ENCODE results near the gene HEATR3. TPM values are rescaled to one million over a fixed set of nuclear protein-coding genes. Genes with fewer than 3 reads are reported as not detected.

Gene HEATR3
- total and polyA plus RNA-seq, 2 of the 8 experiments (the other 6 are each of a cell fraction or from before 2014, with no cell fraction given) = 13.0 to 29.2 TPM

GRCh38 chr16:50102051-50102746, 36.4 kb downstream of the HEATR3 start:
- Histone ChIP-seq H3K18ac (ENCODE audit: extremely low read depth, low read length) (no peak overlapping the region), H3K9ac (replicated peaks in 1 of 4; ENCODE audit: extremely low read depth in 1 of 4, low read depth in 3 of 4, low read length in 3 of 4) (no peak overlapping the region), H2BK15ac (ENCODE audit: low read length) (no peak overlapping the region), H2AFZ (ENCODE audit: low read length) (no peak overlapping the region), H3K56ac (replicated peaks; ENCODE audit: insufficient read length, low read depth, low read length) (no peak overlapping the region), H4K5ac (ENCODE audit: insufficient read length, low read depth, low read length) (no peak overlapping the region), H2BK12ac (ENCODE audit: low read depth, low read length) (no peak overlapping the region), H3K79me1 (ENCODE audit: low read depth, low read length) (no peaks in the 10 kb centered on the region), H3K9me3 (ENCODE audit: insufficient read depth in 2 of 2, low read depth in 1 of 2, low read length in 1 of 2) (no peaks in the 10 kb centered on the region), H3K4me3 (ENCODE audit: extremely low read depth in 1 of 4, insufficient read depth in 2 of 4, low read depth in 3 of 4, low read length in 4 of 4) (no peak overlapping the region), H2BK120ac (replicated peaks; ENCODE audit: low read depth, low read length) (no peak overlapping the region), H3K4ac (replicated peaks; ENCODE audit: insufficient read length, low read depth, low read length) (no peak overlapping the region), H3K23ac (ENCODE audit: insufficient read length) (no peak overlapping the region), H3K36me3 (ENCODE audit: control insufficient read depth in 2 of 4, insufficient read depth in 4 of 4, low read length in 3 of 4) (peaks cover 2 to 42% (median 26%) of the 10 kb centered on the region in 4 experiments), H3K23me2 (ENCODE audit: low read depth, low read length) (no peaks in the 10 kb centered on the region), H3K4me1 (replicated peaks in 1 of 4; ENCODE audit: control insufficient read depth in 3 of 4, insufficient read depth in 4 of 4, low read length in 3 of 4) (no peaks in the 10 kb centered on the region), H2BK20ac (ENCODE audit: low read length) (no peak overlapping the region), H3K79me2 (ENCODE audit: control insufficient read depth in 1 of 2, insufficient read depth in 2 of 2, low read length in 2 of 2) (no peaks in the 10 kb centered on the region), H4K20me1 (replicated peaks in 1 of 2; ENCODE audit: control insufficient read depth in 1 of 2, insufficient read depth in 2 of 2, low read length in 2 of 2) (no peaks in the 10 kb centered on the region), H3K27me3 (replicated peaks in 1 of 4; ENCODE audit: control insufficient read depth in 3 of 4, extremely low read depth in 1 of 4, insufficient read depth in 3 of 4, low read length in 3 of 4) (no peaks in the 10 kb centered on the region), H3K27ac (ENCODE audit: low read depth, low read length) (no peak overlapping the region), H3K4me2 (ENCODE audit: insufficient read depth in 1 of 2, low read depth in 2 of 2, low read length in 2 of 2) (no peak overlapping the region), H4K8ac (ENCODE audit: extremely low read depth, insufficient read depth, low read length) (no peak overlapping the region), H4K91ac (replicated peaks; ENCODE audit: insufficient read length, low read length) (no peak overlapping the region), H2BK5ac (ENCODE audit: low read depth, low read length) (no peak overlapping the region), H2AK5ac (ENCODE audit: low read depth, low read length) (no peak overlapping the region), H3K14ac (ENCODE audit: insufficient read length) (no peak overlapping the region)
- FAIRE-seq (no peak), DNase-seq (ENCODE audit: low read depth in 1 of 2, low spot score in 2 of 2) (no peak)
- 87% methylated on average over 6 of the region's 6 CpGs; no CpG with 5 or more reads in 1 of the 2 experiments for WGBS, 2 experiments (ENCODE audit: extremely low coverage in 1 of 2, insufficient coverage in 1 of 2, insufficient read length in 1 of 2, insufficient replicate concordance in 2 of 2, low coverage in 1 of 2, low lambda C conversion rate in 2 of 2, missing lambda C conversion rate in 1 of 2)
- POLR2A ChIA-PET (ENCODE audit: partially characterized antibody) = interaction anchor here (0.6 to 0.7 kb wide), 2 partner anchors 34 to 72 kb away, joined by 3 read pairs; no protein-coding TSS in a partner anchor
- CTCF ChIA-PET (ENCODE audit: partially characterized antibody) = interaction anchor here (1.0 to 1.2 kb wide), 2 partner anchors 13 to 112 kb away, joined by 3 read pairs; no protein-coding TSS in a partner anchor
- TF ChIP-seq NANOG (IDR thresholded peaks at IDR 0.05; ENCODE audit: insufficient read depth, low read depth, low read length, poor library complexity, severe bottlenecking) (no peak), ASH2L (IDR thresholded peaks at IDR 0.05; ENCODE audit: low read length) (no peak), SP2 (IDR thresholded peaks at IDR 0.05; ENCODE audit: low read length) (no peak), HDAC2 (IDR thresholded peaks at IDR 0.05; ENCODE audit: borderline replicate concordance in 1 of 2, low read depth in 2 of 2, low read length in 2 of 2) (no peak), CBX8 (IDR thresholded peaks at IDR 0.05; ENCODE audit: borderline replicate concordance, low read depth, low read length) (no peak), POLR2A (IDR thresholded peaks at IDR 0.05; ENCODE audit: control extremely low read depth in 1 of 2, low read depth in 2 of 2, low read length in 2 of 2) (no peak)
